Coronary artery (tissue), 2 donors: ENCODE measurements around the gene FBH1.
"Not testable (repeated sequence)": the region's sequence is repeated elsewhere in the genome, so short reads cannot be mapped to it uniquely, and the experiment has no call there.

Source experiments
- DNase-seq: peaks from one replicate; pipeline ENCODE4 v3.0.0-alpha.2; 2017; ENCODE audit warnings: low spot score
- H3K27ac ChIP-seq, 2 donors: fragments of 200-600 bp; sonication (generic); one replicate each; pipeline ENCODE4 v1.5.1; 2016 to 2019
- H3K4me3 ChIP-seq: fragments of 200-600 bp; sonication (generic); 2 replicates; pipeline ENCODE4 v1.5.1; 2016; ENCODE audit warnings: mild to moderate bottlenecking, moderate library complexity
- CTCF ChIP-seq: fragments of 200-600 bp; sonication (generic); IDR thresholded peaks from one replicate; pipeline ENCODE4 v1.5.1; 2019; ENCODE audit warnings: antibody characterized with exemption

The FBH1 gene

GRCh38 chr10:5906651-5907050, 16.6 kb downstream of the FBH1 start:
- H3K4me3 ChIP-seq = no peak overlapping the region
- TF ChIP-seq CTCF = no peak
- no peak for DNase-seq
- H3K27ac ChIP-seq = no peak overlapping the region

- not testable (repeated sequence) for DNase-seq, H3K4me3 ChIP-seq, H3K27ac ChIP-seq
These were observed 18.6 kb downstream of the FBH1 start for GRCh38 chr10:5908676-5909075.

GRCh38 chr10:5910323-5911100, 20.5 kb downstream of the FBH1 start:
- TF ChIP-seq CTCF = no peak
- DNase-seq = no peak
- no peak overlapping the region for H3K27ac ChIP-seq
- H3K4me3 ChIP-seq = no peak overlapping the region

GRCh38 chr10:5911670-5912069, 21.6 kb downstream of the FBH1 start:
- H3K4me3 ChIP-seq = no peak overlapping the region
- DNase-seq = no peak
- TF ChIP-seq CTCF = no peak

GRCh38 chr10:5913736-5914135, 23.7 kb downstream of the FBH1 start:
- TF ChIP-seq CTCF = no peak
- no peak overlapping the region for H3K27ac ChIP-seq
- H3K4me3 ChIP-seq = no peak overlapping the region
- no peak for DNase-seq

More at GRCh38 chr10:5911670-5912069, 21.6 kb downstream of the FBH1 start:
- no peak overlapping the region for H3K27ac ChIP-seq

GRCh38 chr10:5915451-5915850, 25.4 kb downstream of the FBH1 start:
- no peak overlapping the region for H3K4me3 ChIP-seq
- no peak for TF ChIP-seq CTCF
- H3K27ac ChIP-seq = no peak overlapping the region
- DNase-seq = no peak

- no peak for DNase-seq
- Histone ChIP-seq H3K4me3 (no peak overlapping the region), H3K27ac (no peak overlapping the region)
- TF ChIP-seq CTCF = no peak
These were observed 27.3 kb downstream of the FBH1 start for GRCh38 chr10:5917305-5917704.
